Medulla oblongata (tissue), 1 donor: Measurements from ENCODE around the gene TAAR9.

ENCODE experiments used
- DNase-seq: peaks from one replicate; pipeline ENCODE4 v3.0.0-alpha.2; 2015; ENCODE audit errors: extremely low spot score

The TAAR9 gene, protein sequence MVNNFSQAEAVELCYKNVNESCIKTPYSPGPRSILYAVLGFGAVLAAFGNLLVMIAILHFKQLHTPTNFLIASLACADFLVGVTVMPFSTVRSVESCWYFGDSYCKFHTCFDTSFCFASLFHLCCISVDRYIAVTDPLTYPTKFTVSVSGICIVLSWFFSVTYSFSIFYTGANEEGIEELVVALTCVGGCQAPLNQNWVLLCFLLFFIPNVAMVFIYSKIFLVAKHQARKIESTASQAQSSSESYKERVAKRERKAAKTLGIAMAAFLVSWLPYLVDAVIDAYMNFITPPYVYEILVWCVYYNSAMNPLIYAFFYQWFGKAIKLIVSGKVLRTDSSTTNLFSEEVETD

DNA sequence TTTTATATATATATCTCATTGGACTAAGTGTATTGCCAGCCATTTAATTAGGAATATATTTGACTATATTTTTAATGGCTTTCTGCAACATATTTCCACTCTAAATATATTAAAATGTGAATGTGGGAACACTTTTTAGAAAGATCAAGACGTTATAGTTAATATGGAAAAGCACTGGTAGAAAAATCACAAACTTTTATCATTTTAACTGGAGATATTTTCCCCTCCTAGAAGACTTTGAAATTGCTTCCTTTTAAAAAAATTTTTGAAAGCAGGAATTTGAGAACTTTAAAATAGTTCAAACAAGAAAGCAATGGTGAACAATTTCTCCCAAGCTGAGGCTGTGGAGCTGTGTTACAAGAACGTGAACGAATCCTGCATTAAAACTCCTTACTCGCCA lies at the start of gene TAAR9:
TAAR9 (plus strand) TSS at position 301 of the 400 bp plus-strand sequence; CDS start at position 314, 13 bp downstream.
- no peak for DNase-seq

DNA sequence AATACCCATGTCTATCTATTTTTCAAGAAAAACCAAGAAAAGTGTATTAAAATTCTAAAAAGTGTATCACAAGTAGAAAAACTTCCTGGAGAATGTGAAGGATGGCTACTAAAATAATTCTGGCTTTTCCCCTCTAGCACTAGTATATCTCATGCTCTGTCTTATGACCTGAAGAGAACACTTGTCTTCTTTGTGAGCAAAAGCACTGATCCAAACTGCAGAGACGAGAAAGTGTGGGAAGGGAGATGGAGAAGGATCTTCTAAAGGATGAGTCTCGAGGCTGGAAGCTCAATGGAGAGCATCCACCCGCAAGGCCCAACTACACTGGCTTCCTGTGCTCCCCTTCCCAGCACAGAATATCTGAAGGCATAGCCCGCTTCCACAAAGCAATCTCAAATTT lies 48.7 kb upstream of the TAAR9 start:
- DNase-seq: peak; percentile 60

DNA sequence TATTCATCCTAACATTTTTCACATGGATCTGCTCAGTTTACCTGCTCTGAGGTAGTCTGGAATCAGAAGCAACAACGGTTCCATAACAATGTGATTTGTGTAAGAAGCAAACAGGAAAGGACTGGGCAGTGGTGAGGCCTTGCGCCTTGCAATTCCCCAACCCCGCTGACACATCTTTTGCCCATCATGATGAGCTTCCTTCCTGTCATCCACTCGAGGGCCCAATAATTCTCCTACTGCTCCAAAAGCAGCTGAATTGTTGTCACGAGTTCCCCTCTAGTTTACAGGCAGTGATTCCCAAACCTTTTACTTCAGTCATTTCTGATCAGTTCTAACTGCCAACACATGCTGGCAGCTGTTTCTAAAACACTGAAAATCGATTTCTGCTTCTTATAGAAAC lies 48.1 kb upstream of the TAAR9 start:
- DNase-seq: peak; percentile 76

DNA sequence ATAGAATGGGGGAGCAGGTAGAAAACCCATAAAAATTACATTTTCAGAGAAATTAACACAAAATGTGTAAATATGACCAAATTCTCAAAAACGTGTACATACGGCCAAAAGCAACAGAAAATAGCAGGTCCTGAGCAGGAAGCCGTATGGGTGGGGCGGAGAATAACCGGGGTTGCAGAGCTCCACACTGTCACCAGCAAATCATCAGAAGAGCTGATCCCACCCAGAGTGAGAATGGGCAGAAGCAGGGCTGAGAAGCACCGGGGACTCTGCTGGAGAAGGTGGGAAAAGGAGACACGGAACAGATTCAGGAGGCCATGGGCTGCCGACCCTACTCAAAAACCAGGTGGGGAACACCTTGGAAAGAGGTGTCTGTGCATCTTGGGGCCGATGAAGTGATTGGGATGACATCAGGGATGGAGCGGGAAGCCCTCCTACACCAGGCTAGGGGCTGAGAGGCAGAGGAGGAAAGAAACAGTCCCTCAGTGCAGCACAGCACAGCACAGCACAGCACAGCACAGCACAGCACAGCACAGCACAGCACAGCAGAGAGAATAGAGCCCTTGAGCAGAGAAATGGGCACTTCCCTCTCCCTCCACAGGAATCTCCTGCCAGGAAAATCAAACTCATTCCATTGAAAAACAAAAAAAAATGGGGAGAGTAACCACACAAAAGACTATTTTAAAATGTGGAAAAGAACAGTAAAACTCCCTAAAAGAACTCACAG lies 47.4 kb upstream of the TAAR9 start:
- no peak for DNase-seq

DNA sequence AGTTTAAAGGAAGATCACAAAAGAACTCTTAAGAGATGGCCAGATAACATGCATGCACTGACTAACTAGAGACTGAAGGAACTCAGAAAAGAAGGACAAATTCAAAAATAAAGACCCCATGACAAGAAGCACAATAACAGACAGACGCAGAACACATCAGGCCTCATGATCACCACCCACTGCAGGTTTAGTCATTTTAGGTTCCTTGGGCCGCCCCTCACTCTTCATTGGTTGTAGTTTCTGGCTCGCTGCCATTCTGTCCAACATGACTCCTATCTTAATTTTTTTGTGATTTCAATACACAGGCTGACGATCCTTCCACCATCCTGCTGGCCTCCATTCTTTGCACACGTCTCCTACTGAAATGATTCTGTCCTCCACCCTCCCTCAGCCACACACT lies 46.8 kb upstream of the TAAR9 start:
- DNase-seq: no peak

DNA sequence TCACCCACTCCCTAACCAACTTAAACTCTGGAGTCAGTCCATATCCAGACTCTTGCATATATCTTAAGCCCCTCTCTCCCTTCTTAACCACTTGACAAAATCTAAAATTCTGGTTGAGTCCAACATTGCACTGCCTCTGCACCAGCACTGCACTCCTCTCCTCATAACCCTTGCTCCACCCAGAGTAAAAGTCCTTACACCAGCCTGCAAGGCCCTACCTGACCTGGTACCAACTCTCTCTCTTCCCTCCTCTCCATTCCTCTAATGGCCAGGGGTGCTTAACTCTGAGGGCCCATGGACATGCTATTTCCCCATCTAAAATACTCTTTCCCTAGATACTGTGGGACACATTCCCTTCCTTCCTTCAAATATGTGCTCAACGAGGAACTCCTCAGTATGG lies 46.2 kb upstream of the TAAR9 start:
- no peak for DNase-seq

DNA sequence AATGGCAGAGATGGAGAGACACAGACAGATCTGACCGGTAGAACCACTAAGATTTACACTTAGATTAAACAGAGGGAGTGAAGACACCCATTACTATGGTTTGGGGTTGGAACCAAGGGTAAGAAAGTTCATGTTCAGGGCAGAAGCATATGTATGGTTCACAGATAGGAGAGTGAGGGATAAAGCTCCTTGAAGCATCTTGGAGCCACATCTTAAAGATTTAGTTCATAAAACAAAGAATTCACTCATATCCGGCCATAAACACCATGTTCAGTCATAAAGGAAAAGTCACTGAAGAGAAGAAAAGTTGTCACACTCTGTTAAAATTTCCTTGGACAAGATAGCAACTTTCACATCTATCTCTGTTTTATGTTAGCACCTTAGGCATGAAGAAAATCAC lies 43.1 kb upstream of the TAAR9 start:
- no peak for DNase-seq

DNA sequence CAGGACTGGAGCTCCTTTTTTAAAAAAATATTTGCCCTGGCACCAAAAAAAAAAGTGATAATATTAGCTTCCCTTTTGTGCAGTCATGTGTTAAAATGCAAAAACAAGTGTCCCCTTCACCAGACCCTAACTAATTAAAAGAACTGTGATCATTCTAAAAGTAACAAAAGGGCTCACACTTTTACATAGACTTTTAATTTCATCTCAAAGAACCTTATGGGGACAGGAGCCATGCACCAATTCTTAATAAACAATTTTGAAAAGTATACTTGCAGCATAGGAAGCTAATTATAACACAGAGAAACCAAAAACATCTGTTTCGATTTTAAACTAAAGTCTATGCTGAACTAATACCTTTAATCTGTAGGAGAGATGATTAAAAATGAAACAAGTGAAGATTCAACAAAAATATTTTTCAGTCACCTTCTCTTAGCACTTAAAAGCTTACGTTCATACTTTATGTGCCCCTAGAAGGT lies 42.4 kb upstream of the TAAR9 start:
- DNase-seq: no peak

DNA sequence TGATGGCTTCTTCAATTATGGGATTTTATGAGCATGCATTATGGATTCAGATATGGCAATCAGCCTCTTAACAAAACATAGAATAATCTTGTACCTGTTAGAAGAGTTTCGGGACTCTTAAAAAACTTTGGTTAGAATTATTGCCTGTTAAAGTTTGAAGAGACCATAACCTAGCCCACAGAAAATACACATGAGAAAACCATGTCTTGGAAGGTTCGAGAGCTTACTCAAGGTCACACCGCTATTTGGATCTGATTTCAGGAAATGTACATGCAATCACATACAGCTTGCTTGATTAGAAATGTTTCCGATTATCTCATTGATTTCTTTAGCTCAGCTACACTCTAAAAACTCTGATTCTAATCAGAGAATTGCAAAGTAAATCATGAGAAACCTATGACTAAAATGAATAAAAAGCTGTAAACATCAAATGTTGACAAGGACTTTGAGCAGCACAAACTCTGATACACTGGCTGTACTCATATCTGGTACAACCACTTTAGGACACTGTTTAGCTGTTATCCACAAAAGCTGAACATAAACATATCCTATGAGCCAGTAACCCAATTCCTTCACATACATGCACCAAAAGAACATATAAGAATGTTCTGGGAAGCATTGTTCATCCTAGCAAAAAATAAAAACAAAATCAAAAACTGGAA lies 41.4 kb upstream of the TAAR9 start:
- no peak for DNase-seq

DNA sequence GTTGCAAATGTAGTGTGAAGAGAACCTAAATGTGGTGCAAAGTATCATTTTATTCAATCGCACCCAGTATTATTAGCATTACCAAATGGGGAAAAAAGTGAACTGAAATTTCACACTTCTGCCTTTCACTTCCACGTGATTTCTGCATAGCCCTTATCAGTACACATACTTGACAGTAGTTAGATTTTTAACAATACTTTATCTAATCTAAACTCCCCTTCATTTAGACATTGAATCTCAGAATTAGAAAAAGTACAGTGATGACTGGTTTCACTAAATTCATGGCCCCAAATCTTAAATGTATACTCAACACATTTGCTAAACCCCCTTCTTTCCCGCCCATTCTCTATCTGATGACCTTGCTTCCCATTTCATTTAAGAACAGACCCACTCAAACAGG lies 39.4 kb upstream of the TAAR9 start:
- DNase-seq: peak; percentile 60

DNA sequence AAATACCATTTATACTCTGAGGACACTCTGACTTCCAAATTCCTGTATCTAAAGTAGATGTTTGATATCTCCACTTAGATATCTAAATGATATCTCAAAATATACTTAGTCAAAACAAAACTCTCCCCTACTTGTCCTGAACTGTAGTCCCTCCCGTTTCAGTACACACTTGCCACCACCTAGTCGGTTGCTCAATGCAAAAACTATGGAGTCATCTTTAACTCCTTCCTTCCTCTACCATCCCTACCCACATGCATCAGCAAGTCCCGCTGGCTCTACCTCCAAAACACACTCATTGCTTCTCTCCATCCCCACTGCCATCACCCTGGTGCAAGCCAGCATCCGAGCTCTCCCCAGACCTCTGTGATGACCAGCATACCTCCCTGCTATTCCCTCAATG lies 38.3 kb upstream of the TAAR9 start:
- no peak for DNase-seq

DNA sequence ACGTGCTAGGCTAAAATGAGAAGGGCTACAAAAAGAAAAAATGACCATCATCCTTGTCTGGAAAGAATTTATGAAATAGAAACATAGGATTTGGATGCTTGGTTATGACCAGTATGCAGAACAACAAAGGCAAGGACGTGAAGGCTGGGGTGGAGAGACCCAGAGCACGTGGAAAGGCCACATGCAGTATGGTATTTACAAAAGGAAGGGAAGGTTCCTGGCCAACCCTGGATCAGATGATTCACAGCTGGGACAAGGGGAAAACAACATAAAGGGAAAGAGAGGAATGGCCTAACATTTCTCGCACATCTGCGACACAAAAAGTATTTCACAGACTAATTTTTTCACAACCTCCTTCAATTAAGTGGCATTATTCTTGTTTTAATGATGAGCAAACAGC lies 33.3 kb upstream of the TAAR9 start:
- peak; percentile 29 for DNase-seq

DNA sequence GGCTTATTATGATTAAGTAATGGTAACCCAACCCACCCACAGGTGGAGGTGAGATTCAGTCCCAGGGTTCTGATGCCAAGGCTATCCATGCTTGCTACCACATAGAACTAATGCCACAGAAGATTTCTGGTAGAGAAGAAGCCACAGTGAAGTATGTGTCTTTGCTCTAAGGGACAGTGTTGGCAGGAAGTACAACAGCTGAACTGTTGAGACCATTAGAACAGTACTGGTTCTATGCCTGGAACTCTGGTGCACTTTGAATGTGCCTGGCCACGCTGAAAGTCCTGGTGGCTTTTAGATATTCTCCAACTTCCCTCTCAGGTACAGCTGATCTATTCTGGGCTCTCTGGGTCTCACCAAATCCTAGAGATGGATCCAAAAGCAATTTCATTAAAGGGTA lies 32.9 kb upstream of the TAAR9 start:
- DNase-seq: peak; percentile 55

DNA sequence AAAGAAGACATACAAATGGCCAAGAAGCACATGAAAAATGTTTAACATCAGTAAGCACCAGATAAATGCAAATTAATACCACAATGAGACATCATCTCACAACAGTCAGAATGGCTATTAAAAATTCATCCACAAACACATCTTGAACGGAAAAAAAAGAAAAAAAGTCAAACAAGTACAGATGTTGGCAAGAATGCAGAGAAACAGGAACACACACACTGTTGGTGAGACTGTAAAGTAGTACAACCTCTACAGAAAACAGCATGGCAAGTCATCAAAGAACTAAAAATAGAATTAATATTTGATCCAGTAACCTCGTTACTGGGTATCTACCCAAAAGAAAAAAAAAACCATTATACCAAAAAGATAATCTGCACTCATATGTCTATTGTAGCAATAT lies 31.6 kb upstream of the TAAR9 start:
- no peak for DNase-seq

DNA sequence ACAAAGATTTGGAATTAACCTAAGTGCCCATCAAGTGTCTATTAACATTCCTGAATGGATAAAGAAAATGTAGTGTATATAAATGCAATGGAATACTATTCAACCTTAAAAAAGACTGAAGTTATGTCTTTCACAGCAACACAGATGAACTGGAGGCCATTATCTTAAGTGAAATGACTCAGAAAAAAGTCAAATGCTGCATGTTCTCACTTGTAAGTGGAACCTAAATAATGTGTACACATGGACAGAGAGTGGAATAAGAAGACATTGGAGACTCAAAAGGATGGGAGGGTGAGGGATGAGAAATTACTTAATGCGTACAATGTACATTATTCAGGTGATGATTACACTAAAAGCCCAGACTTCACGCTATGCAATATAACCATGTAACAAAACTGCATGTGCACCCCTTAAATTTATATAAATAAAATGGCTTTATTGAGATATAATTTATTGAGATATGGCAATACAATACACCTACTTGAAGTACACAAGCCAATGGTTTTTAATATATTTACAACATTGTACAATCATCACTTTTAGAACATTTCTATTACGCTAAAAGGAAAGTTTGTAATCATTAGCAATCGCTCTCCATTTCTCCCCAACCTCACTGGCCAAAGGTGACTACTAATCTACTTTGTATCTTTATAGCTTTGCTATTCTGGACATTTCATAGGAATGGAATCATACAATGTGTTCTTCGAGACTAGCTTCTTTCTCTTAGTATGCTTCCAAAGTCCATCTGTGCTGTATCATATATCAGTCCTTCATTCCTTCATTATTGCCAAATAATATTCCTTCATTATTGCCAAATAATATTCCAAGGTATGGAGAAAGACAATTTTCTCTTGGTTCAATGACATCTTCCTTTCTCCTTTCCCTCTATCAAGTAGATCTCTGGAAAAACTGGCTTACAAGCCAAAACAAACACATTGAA lies 30.9 kb upstream of the TAAR9 start:
- DNase-seq: no peak

DNA sequence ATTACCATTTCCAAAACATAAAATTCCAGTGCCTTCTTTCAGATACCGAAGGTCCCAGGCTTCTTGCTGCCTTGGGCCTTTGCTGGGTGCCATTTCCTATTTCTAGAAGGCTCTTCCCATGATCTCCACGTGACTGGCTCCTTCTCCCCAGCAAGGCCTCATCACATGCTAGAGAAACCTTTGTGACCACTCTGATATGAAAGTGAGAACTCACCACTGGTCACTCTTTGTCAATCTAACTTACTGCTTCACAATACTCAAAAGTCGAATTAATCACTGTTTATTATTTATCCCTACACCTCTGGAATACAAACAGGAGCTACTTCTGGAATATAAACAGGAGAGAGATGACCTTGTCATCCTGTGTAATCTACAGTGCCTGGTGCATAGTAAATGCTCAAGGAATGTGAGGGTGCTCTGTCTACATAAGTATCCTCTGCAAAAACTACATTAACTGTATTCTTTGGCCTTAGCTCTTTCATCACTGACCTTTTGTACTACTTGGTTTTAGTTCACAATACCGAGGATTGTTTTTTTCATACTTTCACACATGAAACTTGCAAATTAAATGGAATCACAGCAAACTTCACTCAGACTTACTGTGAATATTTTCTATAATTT lies 26.8 kb upstream of the TAAR9 start:
- peak; percentile 80 for DNase-seq

DNA sequence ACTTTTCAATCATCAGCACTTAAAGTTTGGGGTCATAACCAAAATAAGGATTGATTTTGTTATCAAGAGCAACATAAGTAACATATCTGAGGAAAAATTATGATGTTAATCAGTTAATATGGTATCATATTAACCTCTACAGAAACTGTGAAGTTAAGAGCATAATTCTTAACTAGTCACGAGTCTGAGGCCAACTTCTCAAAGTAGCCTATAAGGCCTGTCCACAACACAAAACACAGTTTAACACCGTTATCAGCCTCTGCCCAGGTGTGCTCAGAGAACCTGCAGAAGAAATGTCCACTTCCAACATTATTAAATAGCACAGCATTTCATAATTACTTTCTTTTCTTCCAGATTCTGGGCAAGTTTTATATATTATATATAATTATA lies 26.3 kb upstream of the TAAR9 start:
- no peak for DNase-seq

DNA sequence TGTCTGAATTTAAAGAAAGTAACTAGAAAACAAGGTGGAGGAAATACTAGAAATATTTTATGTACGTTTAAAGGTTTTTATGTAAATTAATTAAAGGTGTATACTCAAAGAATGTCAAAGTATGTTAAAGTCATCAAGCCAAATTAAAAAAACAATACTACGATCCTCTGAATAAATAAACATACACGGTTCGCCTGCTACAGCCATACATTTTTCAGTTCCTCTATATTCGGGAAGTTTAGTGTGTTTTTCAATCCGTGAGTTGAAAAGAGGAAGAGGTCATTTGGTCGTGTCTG lies 25.8 kb upstream of the TAAR9 start:
- DNase-seq: peak; percentile 79

DNA sequence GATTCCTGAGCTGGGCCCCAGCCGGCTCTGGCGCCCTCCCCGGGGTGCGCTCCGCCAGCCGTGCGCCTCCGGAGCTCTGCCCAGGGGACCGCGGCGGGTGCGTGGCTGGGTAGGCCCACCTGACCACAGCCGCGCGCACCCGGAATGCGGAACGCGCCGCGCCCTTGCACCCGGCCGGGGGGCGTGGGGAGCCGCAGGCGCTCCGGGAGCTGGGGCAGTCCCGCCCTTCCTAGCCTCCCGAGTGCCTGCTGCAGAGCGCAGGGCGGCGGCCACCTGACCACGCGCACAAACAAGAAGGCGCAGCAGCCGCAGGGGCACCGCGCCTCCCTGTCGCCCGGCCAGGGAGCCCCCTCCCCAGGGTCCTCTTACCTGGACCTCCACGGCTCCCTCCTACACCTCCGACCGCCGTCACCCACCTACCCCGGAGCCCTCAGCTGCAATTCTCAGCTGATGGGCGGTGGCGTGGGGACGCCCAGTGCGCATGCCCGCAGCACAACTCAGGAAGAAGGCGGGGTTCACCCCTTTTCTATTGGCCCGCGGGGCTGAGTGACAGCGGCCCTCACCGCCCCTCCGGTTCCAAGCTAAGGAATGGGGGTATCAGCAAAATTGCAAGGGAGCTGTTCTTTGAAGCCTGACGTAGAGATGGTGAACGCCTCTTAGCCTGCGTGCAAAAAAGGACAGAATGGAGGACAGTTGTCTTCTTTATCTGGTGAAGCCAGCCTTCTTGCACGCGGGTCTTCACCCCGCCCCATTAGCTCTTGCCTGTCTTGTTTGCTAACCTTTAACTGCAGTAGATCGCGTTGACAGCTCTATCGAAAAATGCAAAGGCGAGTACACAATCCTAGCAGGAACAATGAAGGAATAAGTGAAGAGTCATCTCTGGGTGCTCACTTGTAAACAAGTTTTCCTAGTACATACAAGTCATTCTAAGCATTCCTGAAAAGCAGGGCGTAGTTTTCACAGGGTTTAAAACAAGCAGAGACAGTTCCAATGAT lies 25.1 kb upstream of the TAAR9 start, which contains the start of gene STX7:
STX7 (minus strand) TSS at position 479 of the 995 bp plus-strand sequence. CDS start 9,586 bp downstream, outside the sequence.
- peak; percentile 97 for DNase-seq
